Umbilical cord (tissue), 2 donors: ENCODE results near the gene DNAJB13. TPM values are rescaled to one million over a fixed set of nuclear protein-coding genes. Genes with fewer than 3 reads are reported as not detected.
A peak's percentile ranks its signal among the peaks of the same experiment; 100 is the strongest.
"Not testable (repeated sequence)": the region's sequence is repeated elsewhere in the genome, so short reads cannot be mapped to it uniquely, and the experiment has no call there.

Experiments used
- DNase-seq: peaks from one replicate; pipeline ENCODE4 v3.0.0-alpha.2; 2015; ENCODE audit warnings: low spot score
- total RNA-seq: library from RNA; depleted of rRNA; stranded (reverse); fragments of >200 nt; gene quantifications from one replicate; pipeline ENCODE4 v1.2.3, GENCODE V29; 2014; ENCODE audit warnings: low replicate concordance; ENCODE audit not compliant: insufficient read depth

The DNAJB13 gene, protein sequence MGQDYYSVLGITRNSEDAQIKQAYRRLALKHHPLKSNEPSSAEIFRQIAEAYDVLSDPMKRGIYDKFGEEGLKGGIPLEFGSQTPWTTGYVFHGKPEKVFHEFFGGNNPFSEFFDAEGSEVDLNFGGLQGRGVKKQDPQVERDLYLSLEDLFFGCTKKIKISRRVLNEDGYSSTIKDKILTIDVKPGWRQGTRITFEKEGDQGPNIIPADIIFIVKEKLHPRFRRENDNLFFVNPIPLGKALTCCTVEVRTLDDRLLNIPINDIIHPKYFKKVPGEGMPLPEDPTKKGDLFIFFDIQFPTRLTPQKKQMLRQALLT
- total RNA-seq, result 3.6 TPM

GRCh38 chr11:73950869-73951710 lies at the start of gene DNAJB13:
TSS of gene DNAJB13 (plus strand) at chr11:73951026. CDS start at chr11:73951070, 44 bp downstream.
- peak; percentile 31 for DNase-seq

- no peak for DNase-seq
Observed at GRCh38 chr11:73902303-73902702, 48.5 kb upstream of the DNAJB13 start.

DNA sequence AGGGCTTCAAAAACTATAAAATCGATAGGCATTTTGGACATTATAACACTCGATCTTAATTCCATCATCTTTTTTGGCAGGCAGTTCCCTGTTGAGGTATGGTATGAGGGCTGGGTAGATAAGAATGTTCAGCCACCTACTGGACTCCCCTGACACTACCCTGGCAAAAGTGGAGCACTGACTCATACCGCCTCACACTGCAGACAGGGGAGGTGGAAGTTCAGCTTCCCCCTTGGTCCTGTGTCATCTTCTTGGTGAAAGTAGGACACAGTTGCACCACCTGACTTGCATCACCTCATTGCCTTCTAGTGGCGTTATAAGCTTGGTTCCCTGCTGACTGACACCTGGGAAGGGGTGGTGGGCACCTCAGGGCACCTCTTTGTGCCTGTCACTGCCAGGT lies 43.6 kb upstream of the DNAJB13 start:
- no peak for DNase-seq

GRCh38 chr11:73912026-73912425 lies 38.8 kb upstream of the DNAJB13 start:
- no peak for DNase-seq

DNA sequence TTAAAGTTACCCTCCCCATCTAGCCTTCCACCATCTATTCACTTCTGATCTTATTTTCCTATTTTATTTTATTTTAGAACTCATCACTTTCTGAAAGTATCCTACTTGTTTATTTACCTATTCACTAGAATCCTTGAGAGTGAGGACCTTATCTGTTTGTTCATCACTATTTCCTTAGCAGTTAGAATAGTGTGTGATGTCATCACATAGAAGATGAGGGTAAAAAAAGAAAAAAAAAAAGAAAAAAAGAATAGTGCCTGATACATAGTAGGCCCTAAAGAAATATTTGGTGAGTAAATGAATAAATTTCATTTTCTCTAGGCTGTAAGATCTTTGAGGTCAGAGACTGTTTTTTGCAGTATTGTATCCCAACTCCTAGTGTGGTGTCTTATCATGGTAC lies 37.4 kb upstream of the DNAJB13 start:
- no peak for DNase-seq

DNA sequence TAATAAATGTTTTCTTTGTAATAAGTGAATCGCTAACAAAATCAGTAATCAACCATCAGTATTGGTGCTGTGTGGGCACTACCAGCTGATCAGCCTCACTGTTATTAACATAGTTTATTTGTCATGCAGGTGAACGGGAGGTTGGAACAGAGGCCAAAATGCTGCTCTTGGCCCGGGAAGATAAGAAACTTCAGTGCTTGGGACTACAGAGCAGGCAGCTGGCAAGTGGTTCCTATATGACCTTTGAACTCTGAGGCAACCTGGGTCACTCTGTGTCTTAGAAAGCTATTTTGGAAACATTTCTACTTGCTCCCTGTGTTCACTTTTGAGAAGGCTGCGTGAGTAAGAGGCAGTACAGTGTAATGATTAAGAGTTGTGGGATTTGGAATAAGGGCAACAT lies 36.5 kb upstream of the DNAJB13 start:
- DNase-seq, result no peak

- DNase-seq, result no peak
Observed at GRCh38 chr11:73916435-73916834, 34.4 kb upstream of the DNAJB13 start.

DNA sequence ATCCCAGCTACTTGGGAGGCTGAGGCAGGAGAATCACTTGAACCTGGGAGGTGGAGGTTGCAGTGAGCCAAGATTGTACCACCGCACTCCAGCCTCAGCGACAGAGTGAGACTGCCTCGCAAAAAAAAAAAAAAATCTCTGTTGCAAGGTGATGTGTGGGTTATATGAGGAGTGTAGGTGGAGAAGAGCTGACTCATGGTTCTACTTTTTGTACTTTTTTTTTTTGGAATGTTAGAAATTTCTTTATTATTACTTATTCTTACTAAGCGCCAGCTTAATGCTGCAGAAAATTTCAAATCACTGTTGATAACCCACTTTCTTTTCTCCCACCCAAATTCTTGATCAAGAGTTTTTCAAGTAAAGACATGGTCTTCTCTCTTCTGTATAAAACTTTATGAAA lies 29.6 kb upstream of the DNAJB13 start:
- no peak for DNase-seq

- no peak for DNase-seq
Observed at GRCh38 chr11:73929388-73929787, 21.4 kb upstream of the DNAJB13 start.

DNA sequence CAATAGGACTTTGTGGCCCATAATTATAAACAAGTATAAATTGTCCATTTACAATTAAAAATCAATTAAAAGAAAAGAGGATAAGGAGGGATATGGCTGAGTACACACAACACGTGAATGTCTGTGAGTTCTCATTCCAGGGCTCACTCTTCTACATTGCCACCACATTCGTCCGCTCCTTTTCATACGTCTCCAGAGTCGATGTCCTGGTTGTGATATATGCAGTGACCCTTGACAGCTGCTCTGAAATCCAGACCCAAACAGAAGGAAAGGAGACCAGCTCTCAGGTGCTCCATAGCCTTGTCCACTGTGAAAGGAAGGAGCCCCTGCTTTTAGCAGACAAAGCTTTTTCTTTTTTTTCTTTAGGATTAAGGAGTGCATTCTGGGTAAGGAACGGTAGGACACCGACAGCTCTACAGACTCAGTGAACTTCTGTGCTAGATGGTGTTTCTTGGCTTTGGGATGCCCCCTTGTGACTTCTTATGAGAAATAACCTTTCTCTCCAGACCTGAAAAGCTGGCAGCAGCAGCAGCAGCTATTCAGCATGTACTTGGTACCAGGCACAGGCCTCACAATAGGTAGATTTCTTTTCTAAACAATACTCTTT lies 19.7 kb upstream of the DNAJB13 start:
- peak; percentile 70 for DNase-seq

DNA sequence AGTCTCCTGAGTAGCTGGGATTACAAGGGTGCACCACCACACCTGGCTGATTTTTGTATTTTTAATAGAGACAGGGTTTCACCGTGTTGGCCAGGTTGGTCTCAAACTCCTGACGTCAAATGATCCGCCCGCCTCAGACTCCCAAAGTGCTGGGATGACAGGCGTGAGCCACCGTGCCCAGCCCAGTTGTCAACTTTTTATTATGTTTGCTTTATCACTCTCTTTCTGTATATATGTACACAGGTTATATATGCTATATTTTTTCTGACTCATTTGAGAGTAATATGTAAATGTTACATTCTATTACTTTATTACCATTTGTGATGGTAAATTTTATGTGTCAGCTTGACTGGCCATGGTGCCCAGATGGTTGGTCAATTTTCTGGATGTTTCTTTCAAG lies 18.9 kb upstream of the DNAJB13 start:
- DNase-seq, result no peak

DNA sequence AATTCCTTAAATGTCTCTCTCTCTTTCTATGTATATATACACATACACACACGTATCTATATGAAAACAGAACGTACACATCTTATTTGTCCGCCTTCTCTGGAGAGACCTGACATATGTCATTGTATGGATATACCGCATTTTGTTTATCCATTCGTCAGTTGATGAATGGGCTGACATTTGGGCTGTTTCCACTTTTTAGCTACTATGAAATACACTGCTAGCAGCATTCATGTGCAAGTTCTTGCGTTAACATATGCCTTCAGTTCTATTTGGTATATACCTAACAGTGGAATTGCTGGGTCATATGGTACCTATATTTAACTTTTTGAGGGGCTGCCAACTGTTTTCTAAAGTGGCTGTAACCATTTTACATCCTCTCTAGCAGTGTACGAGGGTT lies 18.0 kb upstream of the DNAJB13 start:
- DNase-seq, result no peak

DNA sequence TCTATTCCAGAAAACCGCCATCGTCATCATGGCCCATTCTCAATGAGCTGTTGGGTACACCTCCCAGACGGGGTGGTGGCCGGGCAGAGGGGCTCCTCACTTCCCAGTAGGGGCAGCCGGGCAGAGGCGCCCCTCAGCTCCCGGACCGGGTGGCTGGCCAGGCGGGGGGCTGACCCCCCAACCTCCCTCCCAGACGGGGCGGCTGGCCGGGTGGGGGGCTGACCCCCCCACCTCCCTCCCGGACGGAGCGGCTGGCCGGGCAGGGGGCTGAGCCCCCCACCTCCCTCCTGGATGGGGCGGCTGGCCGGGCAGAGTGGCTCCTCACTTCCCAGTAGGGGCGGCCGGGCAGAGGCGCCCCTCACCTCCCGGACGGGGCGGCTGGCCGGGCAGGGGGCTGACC lies 14.8 kb upstream of the DNAJB13 start:
- DNase-seq, result not testable (repeated sequence)

GRCh38 chr11:73939096-73939495 lies 11.7 kb upstream of the DNAJB13 start:
- DNase-seq, result no peak

- no peak for DNase-seq
Observed at GRCh38 chr11:73940801-73941570, 9.8 kb upstream of the DNAJB13 start.

DNA sequence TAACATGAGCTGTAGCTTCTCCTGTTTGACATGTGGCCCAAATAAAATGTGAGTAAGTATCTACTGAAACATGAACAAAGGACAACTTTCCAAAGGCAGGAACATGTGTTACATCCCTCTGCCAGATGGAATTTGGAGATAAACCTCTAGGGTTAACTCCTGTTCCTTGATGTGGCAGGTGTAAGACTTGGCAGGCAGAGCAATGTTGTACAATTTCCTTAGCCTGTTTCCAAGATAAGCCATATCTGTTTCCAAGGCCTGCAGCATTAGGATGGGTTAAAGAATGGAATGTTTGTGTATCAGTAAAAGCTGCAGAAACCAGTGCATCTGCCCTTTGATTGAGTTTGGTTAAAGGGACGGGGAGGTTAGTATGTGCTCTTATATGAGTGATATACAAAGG lies 8.8 kb upstream of the DNAJB13 start:
- peak; percentile 20 for DNase-seq

DNA sequence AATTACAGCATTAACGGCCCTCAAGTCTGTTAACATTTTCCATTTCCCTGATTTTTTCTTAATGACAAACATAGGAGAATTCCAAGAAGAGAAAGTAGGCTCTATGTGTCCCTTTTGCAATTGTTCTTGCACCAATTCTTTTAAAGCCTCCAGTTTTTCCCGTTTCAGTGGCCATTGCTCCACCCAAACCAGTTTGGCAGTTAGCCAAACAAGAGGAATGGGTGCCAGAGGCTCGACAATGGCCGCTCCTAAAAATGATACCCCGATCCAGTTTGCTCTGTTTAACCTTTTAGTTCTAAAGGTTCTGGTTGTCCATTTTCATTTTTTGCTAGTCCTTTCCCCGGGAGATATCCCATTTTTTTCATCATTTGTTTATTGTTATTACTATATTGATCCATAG lies 6.7 kb upstream of the DNAJB13 start:
- DNase-seq, result no peak

GRCh38 chr11:73944901-73945300 lies 5.9 kb upstream of the DNAJB13 start:
- no peak for DNase-seq

DNA sequence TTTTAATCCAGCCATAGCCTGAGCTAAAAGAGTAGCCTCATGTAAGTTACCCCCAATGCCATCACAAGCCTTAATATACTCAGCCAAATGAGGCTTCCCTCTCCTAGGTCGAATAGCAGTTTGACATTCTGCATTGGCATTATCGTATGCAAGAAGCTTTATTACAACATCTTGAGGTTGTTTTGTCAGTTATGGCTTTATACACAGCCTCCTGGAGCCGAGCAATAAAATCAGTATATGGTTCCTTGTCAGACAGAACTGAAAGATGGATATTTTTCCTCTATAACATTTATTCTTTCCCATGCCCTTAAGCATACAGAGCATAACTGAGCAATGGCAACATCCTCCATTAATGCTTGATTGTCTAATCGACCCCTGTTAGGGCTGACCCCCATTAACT lies 5.4 kb upstream of the DNAJB13 start:
- no peak for DNase-seq

DNA sequence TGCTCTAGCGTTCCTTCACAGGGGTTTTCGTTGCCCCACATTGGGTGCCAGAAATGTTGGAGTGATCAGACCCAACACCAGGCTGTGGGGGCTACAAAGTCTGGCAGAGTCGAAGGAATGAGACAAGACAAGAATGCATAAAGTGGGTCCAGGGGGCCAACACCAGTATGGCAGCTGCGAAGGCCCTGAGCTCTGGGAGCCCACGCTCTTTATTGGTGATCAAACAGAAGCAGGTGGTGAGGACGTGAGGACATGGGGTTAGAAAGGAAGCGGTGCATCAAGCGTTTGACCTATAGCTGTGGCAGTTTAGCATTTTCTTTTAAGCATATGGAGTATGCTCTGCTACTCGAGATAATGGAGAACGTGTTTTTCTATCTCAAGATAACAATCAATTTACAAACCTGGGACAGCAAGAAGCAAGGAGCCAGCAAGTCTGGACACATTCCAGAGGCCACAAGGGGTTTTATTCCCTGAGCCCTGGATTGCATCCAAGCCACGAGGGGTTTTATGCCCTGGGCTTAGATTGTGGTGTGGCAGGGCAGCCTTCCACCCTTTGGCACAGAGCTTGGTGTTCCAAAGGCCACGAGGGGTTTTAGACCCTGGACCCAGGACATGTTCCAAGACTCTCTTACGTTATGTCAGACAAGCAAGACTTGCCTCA lies 3.9 kb upstream of the DNAJB13 start:
- DNase-seq, result no peak

GRCh38 chr11:73949246-73949645 lies 1.6 kb upstream of the DNAJB13 start:
- DNase-seq, result no peak
